Keratinocyte (primary cell): Measurements from ENCODE around the gene WFDC10A.

Experiments used
- CTCF ChIP-seq, 3 experiments: IDR thresholded peaks in 1 of 3; conservative IDR thresholded peaks in 1 of 3; optimal IDR thresholded peaks in 1 of 3; 2 replicates in 2 of 3; 3 replicates in 1 of 3; pipeline versions ENCODE3 to v1.5.1; 2011; ENCODE audit warnings: low read length in 3 of 3, mild to moderate bottlenecking in 3 of 3, moderate library complexity in 2 of 3, control low read depth in 1 of 3, inconsistent platforms in 1 of 3; ENCODE audit not compliant: insufficient read depth in 2 of 3; ENCODE audit errors: extremely low read depth in 1 of 3
- EZH2 ChIP-seq: IDR thresholded peaks from one replicate; pipeline ENCODE4 v1.6.1; 2012; ENCODE audit warnings: inconsistent platforms, mild to moderate bottlenecking, low read length, moderate library complexity

- TF ChIP-seq CTCF (optimal IDR thresholded peaks at IDR 0.05 in 1 of 3, IDR thresholded peaks at IDR 0.05 in 1 of 3, conservative IDR thresholded peaks at IDR 0.05 in 1 of 3; ENCODE audit: extremely low read depth in 1 of 3, insufficient read depth in 2 of 3, low read length in 3 of 3) = no peak
- TF ChIP-seq EZH2 = no peak
Measured at GRCh38 chr20:45630371-45630770, 832 bp downstream of the WFDC10A start.
